HG02678 (cell line): Measurements from ENCODE around the gene ANTXRL.
"Not testable (repeated sequence)": the region's sequence is repeated elsewhere in the genome, so short reads cannot be mapped to it uniquely, and the experiment has no call there.

Experiments
- ATAC-seq: cut with Tn5 transposase; IDR thresholded peaks from one replicate; pipeline ENCODE4 v1.9.1; 2021; ENCODE audit warnings: mild to moderate bottlenecking, moderate library complexity; ENCODE audit not compliant: unreplicated experiment

ANTXRL gene

GRCh38 chr10:46286991-46287693 is at the start of gene ANTXRL:
ANTXRL (plus strand) TSS chr10:46286997; CDS start chr10:46287263, 266 bp downstream.
- no peak for ATAC-seq

GRCh38 chr10:46237815-46238510 is 48.8 kb upstream of the ANTXRL start:
- no peak for ATAC-seq

- ATAC-seq: no peak
Observed at GRCh38 chr10:46239247-46239646, 47.5 kb upstream of the ANTXRL start.

DNA sequence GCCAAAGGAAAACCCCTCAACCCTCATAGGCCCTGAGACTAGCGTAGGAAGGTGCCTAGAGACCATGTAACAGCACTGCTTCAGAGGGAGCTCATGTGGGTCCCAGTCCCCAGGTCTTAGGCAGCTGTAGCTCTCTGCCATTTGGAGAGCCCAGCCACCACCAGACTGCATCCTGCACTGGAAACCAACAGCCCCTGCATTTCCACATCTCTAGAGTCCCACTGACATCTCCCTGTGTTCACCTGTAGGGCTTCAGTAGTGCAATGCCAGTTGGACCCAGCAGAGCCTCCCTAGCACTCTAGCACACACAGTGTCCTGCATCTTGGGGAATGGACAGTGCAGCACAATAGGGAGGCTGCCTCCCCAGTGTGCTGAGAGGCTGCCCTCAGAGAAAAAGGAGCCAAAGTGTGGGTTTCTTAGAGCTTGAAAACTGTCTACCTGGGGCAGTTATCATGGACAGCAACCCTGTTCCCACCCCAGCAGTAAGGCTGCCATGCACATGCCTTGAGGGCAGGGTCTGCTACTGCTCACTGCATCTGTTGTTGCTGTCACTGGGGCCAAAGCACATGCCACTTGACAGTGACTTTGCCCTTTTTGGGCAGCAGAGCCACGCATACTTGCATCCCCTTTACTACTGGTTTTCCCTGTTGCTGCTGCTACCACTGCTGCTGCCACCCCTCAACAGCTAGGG is 46.7 kb upstream of the ANTXRL start:
- ATAC-seq: no peak

- no peak for ATAC-seq
Observed at GRCh38 chr10:46240684-46241565, 45.9 kb upstream of the ANTXRL start.

GRCh38 chr10:46245381-46245900 is 41.4 kb upstream of the ANTXRL start:
- no peak for ATAC-seq

- ATAC-seq: not testable (repeated sequence)
Observed at GRCh38 chr10:46246400-46247180, 40.2 kb upstream of the ANTXRL start.

- ATAC-seq: no peak
Observed at GRCh38 chr10:46247181-46247475, 39.7 kb upstream of the ANTXRL start.

DNA sequence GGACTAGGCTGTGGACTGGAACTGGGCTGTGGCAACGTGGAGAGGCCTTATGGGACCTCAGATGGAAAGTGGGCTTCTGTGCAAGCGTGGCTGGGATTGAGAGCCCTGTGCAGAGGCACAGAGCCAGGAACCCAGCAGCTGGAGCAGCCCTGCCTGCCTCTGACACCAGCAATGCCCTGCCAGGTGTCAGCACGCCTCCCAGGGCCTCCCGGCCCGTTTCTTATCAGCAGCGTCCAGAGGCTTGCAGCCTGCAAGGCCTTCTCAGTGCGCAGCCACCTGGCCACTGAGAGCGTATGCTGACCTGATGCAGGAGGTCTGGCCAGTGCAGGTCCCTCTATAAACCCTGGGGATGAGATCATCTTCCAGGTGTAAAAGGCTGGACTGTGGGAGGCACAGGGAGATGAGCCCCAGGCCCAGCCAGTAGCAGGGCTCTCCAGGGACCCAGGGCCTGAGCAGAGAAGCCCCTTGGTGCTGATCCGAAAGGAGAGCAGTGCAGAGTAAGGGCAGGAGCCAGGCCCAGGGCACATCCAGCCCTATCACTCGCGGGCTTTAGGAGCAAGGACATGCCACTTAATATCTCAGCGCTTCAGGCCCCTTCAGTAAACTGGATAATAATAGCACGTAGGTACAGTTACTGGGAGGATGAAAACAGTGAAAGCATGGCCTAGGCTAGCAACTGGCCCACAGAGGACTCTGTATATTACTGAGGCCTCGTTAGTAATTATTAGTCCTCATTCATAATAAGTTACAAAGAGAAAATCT is 38.8 kb upstream of the ANTXRL start:
- ATAC-seq: no peak

DNA sequence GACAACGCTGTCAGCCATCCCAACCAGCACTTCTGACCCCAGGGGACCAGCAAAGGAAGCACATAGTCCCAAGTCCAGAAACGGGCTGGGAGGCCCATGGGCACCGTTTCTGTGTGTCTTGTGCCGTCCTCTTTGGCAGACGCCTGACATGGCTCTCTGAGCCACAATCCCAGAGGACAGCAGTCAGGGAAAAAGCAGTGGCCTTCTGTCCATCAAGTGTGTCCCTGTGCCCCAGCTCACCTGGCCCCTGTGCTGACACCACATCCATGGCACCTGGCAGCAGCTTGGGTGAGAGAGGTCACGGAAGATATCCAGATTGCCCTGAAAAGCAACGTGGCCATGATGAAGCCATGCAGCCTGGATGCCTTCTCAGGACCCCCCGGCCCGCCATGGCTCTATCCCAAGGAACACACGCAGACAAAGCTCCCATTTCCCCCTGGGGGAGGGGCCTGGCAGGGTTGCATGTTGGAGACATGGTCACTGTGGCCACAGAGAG is 38.1 kb upstream of the ANTXRL start:
- no peak for ATAC-seq

DNA sequence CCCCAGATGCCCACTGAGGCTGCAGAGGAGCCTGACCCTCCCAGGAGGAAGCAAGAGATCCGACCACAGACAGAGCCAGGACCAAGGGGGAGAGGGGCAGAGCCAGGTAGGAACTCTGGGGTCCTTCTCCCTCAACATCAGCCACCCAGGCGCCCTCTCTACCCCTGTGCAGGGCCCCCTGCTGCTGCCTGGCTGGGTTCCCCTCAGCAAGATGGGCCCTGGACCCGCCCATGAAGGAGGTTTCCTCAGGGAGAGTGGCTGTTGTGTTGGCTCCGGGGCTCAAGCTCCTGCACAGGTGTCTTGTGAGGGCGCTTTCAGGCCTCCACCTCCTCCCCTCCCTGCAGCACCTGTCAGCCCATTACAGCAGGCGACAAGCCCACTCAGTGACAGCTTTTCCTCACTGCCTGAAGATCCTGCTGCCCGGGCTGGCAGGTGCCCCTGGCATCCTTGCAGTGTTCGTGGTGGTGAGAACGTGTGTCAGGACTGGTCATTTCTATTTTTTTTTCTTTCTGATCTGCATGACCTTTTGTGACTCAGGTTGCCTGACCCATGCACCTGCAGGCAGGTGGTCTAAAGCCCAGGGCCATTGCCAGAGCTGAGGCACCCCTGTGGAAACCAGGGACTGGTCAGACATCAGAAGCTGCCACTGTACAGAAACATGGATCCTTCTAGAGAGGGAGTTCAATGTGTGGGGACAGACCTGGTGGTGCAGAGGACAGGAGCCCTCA is 37.0 kb upstream of the ANTXRL start:
- ATAC-seq: not testable (repeated sequence)

DNA sequence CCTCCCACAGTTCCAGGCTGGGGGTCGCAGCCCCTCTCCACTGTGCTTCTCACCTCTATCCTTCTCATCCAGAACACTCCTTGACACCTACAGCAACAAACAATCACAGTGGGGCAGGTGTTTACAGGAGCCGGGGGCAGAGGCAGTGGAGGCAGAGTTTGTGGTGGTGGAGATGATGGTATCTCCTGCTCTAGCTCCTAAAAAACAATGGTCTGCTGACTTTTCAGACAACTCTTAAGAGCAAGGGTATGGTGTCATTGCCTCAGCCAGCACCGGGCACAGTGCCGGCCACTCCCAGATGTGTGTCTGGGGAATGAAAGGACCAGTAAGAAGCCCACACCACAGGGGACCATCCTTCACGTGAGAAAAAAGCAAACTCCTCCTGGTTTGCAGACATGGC is 36.3 kb upstream of the ANTXRL start:
- ATAC-seq: no peak

DNA sequence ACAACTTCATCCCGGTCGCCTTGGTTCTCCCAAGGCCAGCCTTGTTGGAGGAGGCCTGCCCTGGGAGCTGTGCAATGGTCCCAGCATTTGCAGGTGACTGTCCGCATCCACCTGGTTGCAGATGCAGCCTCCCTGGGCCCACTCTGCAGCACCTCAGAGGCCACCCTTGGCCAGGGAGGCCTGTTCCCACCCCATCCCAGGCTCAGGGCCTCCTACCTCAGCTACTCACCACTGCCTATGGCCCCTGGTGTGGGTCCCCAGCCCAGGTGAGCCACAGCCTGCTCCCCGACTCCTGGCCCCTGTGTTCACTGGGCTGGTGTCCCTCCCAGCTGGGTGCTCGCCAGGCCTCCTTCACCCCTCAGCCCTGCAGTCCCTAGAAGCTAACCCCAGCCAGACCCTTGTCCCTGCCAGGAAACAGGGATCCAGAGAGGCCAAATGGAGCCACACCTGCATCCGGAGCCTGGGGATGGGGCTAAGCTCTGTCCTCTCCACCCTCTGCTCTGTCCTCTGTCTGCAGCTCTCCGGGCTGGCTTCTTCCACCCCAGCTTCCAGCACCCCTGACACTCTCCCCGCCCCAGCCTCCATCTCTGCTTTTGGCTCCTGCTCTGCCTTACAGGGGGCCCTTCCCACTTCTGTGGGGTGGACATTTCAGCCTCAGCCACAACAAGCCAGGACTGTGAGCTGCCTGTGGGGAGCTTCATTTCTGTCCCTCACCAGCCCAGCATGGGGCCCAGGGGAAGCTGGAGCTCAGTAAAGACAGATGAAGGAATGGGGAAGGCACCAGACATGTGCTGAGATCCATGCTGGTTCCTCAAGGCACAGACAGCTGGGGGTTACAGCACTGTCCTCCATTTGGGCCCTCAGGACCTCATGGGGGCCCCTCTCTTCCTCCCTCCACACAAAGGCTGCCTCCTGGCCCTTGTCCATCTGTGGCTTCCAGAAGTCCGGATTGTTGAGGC is 35.6 kb upstream of the ANTXRL start:
- no peak for ATAC-seq

DNA sequence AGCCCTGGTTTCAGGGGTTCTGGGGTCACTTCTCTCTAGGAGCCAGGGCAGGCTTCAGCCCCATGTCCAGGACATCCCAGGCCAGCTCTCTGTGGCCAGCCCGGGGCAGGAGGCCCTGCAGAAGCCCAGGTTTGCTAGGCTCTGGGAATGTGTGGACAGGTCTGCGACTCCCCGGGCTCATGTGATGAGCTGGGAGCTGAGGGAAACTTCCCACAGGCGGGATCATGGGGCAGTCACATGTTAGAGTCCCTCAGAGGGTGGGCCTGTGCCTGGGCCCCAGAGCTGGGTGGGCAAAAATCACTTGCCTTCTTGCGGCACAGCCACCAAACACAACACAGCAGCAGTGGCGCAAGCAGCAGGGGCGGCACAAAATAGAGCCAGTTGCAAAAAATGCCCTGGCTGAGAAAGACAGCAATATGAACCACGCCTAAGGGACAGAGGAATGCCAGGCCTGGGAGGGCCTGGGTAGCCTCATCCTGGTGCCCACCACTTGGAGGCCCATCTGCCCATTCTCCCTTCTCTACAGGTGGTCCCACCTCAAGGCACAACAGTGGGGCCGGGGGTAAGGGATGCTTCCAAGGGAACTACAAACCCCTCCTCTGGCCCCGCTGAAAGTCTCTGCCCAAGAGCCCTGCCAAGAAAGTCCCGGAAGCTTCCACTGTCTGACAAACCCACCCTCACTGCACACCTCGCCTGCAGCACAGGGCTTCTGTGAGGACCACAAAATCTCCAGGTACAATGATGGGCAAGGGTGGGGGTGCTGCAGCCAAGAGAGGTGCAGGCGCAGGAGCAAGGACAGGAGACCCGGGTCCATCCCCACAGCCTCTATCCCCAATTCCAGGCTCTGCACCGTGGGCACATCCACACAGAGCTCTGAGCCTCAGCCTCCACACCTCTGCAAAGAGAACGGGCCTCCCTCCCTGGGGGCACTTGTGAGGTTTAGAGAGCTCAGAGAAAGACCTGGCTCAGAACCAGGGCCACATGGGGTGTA is 34.6 kb upstream of the ANTXRL start:
- ATAC-seq: no peak

GRCh38 chr10:46253076-46254006 is 33.5 kb upstream of the ANTXRL start:
- ATAC-seq: no peak
